GM18508 (cell line): ENCODE results near the gene DNAH1.
"Not testable (repeated sequence)": the region's sequence is repeated elsewhere in the genome, so short reads cannot be mapped to it uniquely, and the experiment has no call there.

Source experiments
- ATAC-seq: cut with Tn5 transposase; IDR thresholded peaks from one replicate; pipeline ENCODE4 v1.9.1; 2021; ENCODE audit warnings: moderate number of reproducible peaks; ENCODE audit not compliant: insufficient read depth, unreplicated experiment

DNAH1 gene

GRCh38 chr3:52315977-52316764 lies at the start of gene DNAH1:
TSS of gene DNAH1 (plus strand) at chr3:52316319. CDS start at chr3:52322443, 6,124 bp downstream.
- no peak for ATAC-seq

DNA sequence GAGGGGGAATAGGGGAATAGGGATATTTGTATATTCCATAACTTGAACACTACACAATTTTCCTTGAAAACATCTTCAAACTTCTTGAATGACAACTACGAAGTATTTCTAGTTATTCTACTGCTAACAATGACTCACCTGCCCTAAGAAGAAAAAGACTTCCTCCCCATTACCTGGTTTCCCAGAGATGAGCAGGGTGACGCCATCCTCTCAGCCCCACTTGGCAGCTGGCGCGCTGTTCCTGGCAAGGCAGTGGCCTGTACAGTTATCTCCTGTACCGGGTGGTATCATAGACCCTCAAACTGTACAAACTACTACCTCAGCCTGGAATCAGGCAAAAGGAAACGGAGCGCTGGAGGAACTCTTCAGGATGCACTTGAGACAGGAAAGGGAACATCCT lies 48.1 kb upstream of the DNAH1 start:
- no peak for ATAC-seq

DNA sequence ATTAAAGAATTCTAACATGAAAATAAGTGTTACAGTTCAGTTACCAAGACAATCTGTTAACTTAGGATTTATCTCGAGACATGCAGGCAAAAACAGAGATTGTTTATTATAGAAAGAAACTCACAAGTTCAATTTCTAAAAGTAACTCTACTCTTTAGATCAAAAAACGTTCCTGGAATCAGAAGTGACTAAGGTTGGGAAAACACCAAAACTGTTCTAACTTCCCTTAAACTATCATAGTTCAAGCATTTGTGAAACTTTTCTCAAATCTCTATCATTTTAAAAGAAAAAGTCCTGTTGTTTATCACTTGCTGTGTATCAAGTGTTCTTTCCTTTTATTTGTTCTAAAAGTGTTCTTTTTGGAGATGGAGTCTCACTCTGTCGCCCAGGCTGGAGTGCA lies 46.3 kb upstream of the DNAH1 start:
- no peak for ATAC-seq

DNA sequence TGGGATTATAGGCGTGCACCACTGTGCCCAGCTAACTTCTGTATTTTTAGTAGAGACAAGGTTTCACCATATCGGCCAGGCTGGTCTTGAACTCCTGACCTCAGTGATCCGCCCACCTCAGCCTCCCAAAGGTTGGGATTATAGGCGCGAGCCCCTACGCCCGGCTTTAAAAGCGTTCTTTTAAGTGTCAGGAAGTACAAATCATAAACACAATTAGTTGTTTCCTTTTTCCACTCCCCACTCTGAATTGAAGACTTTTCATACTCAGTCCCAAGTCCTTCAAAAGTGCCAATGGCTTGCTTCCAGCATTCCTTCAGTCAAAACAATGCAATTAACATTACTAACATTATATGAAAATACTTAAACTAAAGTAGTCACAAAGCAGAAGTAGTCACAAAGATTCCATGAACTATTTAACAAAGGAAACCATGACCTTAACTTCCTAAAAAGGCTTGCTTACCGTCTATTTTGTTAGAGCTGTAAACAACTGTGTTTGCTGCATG lies 45.8 kb upstream of the DNAH1 start:
- no peak for ATAC-seq

- not testable (repeated sequence) for ATAC-seq
Observed at GRCh38 chr3:52272172-52272571, 43.9 kb upstream of the DNAH1 start.

GRCh38 chr3:52272831-52273230 lies 43.3 kb upstream of the DNAH1 start:
- ATAC-seq, result no peak

- ATAC-seq, result not testable (repeated sequence)
Observed at GRCh38 chr3:52274781-52275180, 41.3 kb upstream of the DNAH1 start.

GRCh38 chr3:52277071-52277964 lies 38.8 kb upstream of the DNAH1 start:
- no peak for ATAC-seq

DNA sequence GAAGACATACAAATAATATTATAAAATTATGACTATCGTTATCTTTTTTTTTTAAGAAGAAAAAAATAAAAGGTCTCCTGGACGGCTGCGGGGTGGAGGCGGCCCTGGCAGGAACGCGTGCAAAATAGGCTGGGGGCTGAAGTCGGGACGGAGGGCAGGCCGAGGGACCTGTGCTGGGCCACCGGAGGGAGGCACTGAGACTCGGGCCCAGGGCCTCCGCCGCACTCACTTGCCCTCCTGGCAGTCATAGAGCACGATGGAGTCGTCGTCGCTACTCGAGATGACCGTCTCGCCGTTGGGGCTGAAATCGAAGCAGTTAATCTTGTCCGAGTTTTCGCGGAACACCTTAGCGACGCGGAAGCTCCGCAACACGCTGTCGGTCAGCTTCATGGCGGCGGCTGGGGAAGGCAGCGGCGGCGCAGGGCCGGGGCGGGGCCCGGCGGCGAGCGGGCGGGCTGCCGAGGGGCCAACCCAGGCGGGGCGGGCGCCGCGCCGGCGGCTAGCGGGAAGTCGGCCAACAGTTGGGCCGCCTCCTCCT lies 38.1 kb upstream of the DNAH1 start:
- no peak for ATAC-seq

- no peak for ATAC-seq
Observed at GRCh38 chr3:52278510-52279069, 37.5 kb upstream of the DNAH1 start, which contains the start of gene WDR82. TSS of gene WDR82 (minus strand) at chr3:52278649. CDS start at chr3:52278361, 288 bp downstream.

DNA sequence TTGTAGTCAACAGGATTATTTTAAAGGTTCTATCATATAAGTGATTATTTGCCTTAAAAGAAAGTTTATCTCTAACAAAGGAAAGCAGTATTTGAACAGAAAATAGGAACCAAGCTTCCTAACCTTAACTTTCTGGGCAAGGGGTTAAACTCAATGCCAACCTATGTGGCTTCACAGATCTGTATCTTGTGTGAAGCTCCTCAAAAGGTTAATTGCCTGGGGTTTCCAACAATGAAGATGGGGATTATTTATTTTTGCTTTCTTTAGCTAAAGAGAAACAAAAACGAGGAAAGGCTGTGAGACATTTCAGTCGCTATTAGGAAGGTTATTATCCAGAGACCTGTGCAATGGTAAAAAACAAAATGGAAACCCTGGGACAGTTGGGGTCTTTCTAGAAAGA lies 36.5 kb upstream of the DNAH1 start:
- ATAC-seq, result no peak

DNA sequence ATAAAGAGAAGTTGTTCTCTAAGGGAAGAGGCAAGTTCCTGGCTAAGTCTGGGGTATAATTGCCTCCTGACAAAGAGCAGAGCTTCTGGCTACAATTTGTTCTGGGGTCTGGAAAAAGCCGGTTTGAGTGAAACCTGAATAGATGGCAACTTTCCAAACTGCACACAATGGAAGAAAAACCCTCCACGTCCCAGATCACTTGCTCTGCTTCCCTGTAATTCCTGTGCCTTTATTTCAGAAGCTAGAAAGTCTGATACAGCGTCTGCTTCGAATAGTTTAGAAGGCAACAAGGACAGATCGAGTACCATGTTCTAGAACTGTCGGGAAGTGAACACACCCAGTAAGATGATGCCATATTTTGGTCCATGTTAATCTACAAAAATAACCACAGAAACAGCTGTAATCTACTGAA lies 36.1 kb upstream of the DNAH1 start:
- no peak for ATAC-seq

DNA sequence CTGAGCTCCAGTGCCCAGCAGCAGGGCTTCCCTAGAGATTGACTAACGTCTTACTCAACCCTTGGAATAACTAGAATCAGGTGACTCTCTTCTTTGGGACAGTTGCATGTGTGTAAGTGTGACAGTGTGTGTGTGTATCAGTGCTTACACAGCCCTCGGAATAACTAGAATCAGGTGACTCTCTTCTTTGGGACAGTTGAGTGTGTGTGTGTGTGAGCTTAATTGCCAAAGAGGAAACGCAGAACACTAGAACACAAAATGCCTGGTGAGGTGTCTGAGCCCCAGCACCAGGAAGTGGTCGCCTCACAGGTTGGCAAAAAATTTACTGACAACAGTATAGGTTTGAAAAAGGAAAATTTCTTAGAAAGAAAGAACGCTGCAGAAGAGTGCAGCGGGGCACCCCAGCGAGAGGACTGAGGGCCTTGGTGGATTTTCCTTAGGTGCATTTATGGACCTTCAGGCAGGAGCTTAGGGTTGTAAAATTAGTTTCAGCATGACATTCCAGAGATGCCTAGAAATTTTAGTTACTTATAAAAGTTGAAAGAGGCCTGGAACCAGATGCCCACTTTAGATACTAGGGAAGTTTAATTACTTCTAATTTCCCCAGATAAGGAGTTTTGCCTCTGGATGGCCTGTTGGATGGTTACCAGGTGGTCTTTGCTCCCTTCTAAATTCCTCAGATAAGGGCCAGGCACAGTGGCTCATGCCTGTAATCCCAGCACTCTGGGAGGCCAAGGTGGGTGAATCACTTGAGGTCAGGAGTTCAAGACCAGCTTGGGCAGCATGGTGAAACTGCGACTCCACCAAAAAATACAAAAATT lies 33.9 kb upstream of the DNAH1 start:
- no peak for ATAC-seq

GRCh38 chr3:52283306-52283705 lies 32.8 kb upstream of the DNAH1 start:
- no peak for ATAC-seq

GRCh38 chr3:52284051-52284450 lies 32.1 kb upstream of the DNAH1 start:
- ATAC-seq, result not testable (repeated sequence)

DNA sequence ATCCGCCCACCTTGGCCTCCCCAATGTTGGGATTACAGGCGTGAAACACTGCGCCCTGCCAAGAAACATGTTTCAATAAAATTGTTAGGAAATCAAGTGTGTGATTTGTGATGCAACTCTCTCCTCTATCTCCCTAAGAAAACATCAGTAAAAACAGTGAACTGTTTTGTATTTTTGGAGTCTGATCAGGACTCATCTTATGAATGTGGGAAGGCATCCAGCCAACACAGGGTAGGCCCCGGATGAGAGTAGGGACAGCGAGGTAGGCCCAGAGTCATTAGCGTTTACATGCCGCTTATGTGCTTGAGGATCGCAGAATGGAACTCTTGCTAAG lies 29.4 kb upstream of the DNAH1 start:
- no peak for ATAC-seq

DNA sequence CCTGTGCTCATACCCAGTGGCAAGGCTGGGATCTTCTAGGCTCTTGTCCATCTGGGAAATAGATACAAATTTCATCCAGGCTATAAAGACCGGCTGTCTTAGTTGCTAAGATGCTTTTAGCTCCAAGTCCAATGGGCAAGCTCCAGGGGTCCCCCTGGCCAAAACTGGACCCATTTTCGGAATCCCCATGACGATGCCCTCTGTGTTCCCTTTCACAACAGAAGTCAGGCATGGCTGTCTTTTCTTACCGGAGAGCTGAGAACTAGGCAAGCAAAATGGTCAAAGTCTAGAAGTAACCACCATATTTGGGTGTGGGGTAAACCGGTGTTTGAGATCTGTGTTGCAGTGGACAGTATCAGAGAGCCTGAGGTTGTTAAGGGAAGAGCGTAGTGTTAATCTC lies 27.4 kb upstream of the DNAH1 start:
- no peak for ATAC-seq

GRCh38 chr3:52289338-52289746 lies 26.8 kb upstream of the DNAH1 start:
- ATAC-seq, result no peak

- ATAC-seq, result no peak
Observed at GRCh38 chr3:52289747-52290595, 26.1 kb upstream of the DNAH1 start.
